Measurements from ENCODE around the gene PRDM16. TPM values are rescaled to one million over a fixed set of nuclear protein-coding genes. Genes with fewer than 3 reads are reported as not detected.

Gene PRDM16
- total and polyA plus RNA-seq, 2 of the 8 experiments (the other 6 are each of a cell fraction or from before 2014, with no cell fraction given): 0.39 to 0.43 TPM

GRCh38 chr1:3197781-3198316 is 128.8 kb downstream of the PRDM16 start:
- no peak overlapping the region for H3K9ac ChIP-seq (replicated peaks in 1 of 4; ENCODE audit: extremely low read depth in 1 of 4, low read depth in 3 of 4, low read length in 3 of 4)
- no peak overlapping the region for H3K56ac ChIP-seq (replicated peaks; ENCODE audit: insufficient read length, low read depth, low read length)
- no peaks in the 10 kb centered on the region for H3K27me3 ChIP-seq (replicated peaks in 1 of 4; ENCODE audit: control insufficient read depth in 3 of 4, extremely low read depth in 1 of 4, insufficient read depth in 3 of 4, low read length in 3 of 4)
- WGBS, 2 experiments (ENCODE audit: extremely low coverage in 1 of 2, insufficient coverage in 1 of 2, insufficient read length in 1 of 2, insufficient replicate concordance in 2 of 2, low coverage in 1 of 2, low lambda C conversion rate in 2 of 2, missing lambda C conversion rate in 1 of 2): 94% methylated on average over 15 of the region's 22 CpGs; no CpG with 5 or more reads in 1 of the 2 experiments
- CTCF ChIA-PET (ENCODE audit: partially characterized antibody): interaction anchor here (1.4 to 1.8 kb wide), 4 partner anchors 10 to 636 kb away, joined by 3 to 4 read pairs (median 3); no protein-coding TSS in a partner anchor
- no peaks in the 10 kb centered on the region for H3K23me2 ChIP-seq (ENCODE audit: low read depth, low read length)
- POLR2A ChIA-PET (ENCODE audit: partially characterized antibody): no interaction called here
- no peak overlapping the region for H2BK12ac ChIP-seq (ENCODE audit: low read depth, low read length)
- peaks cover under 1 to 7% of the 10 kb centered on the region in 2 experiments; a peak in 2 of 4 replicates for H3K9me3 ChIP-seq (ENCODE audit: insufficient read depth in 2 of 2, low read depth in 1 of 2, low read length in 1 of 2)
- H2BK20ac ChIP-seq (ENCODE audit: low read length): no peak overlapping the region
- H3K4ac ChIP-seq (replicated peaks; ENCODE audit: insufficient read length, low read depth, low read length): no peak overlapping the region
- H4K5ac ChIP-seq (ENCODE audit: insufficient read length, low read depth, low read length): no peak overlapping the region
- no peaks in the 10 kb centered on the region for H3K79me2 ChIP-seq (ENCODE audit: control insufficient read depth in 1 of 2, insufficient read depth in 2 of 2, low read length in 2 of 2)
- FAIRE-seq (no peak), DNase-seq (ENCODE audit: low read depth in 1 of 2, low spot score in 2 of 2) (no peak)
- no peaks in the 10 kb centered on the region for H3K79me1 ChIP-seq (ENCODE audit: low read depth, low read length)
- no peak overlapping the region for H2BK120ac ChIP-seq (replicated peaks; ENCODE audit: low read depth, low read length)
- H3K36me3 ChIP-seq (ENCODE audit: control insufficient read depth in 2 of 4, insufficient read depth in 4 of 4, low read length in 3 of 4): no peaks in the 10 kb centered on the region
- H2AFZ ChIP-seq (ENCODE audit: low read length): no peak overlapping the region
- no peak overlapping the region for H3K23ac ChIP-seq (ENCODE audit: insufficient read length)
- H2BK15ac ChIP-seq (ENCODE audit: low read length): no peak overlapping the region
- peak overlapping the region; percentile 9 for H3K14ac ChIP-seq (ENCODE audit: insufficient read length)
- H4K91ac ChIP-seq (replicated peaks; ENCODE audit: insufficient read length, low read length): no peak overlapping the region
- no peak overlapping the region for H3K27ac ChIP-seq (ENCODE audit: low read depth, low read length)
- no peaks in the 10 kb centered on the region for H3K4me1 ChIP-seq (replicated peaks in 1 of 4; ENCODE audit: control insufficient read depth in 3 of 4, insufficient read depth in 4 of 4, low read length in 3 of 4)
- H4K8ac ChIP-seq (ENCODE audit: extremely low read depth, insufficient read depth, low read length): no peak overlapping the region
- no peak overlapping the region for H3K4me3 ChIP-seq (ENCODE audit: extremely low read depth in 1 of 4, insufficient read depth in 2 of 4, low read depth in 3 of 4, low read length in 4 of 4)
- H3K18ac ChIP-seq (ENCODE audit: extremely low read depth, low read length): no peak overlapping the region
- no peak overlapping the region for H2BK5ac ChIP-seq (ENCODE audit: low read depth, low read length)
- H3K4me2 ChIP-seq (ENCODE audit: insufficient read depth in 1 of 2, low read depth in 2 of 2, low read length in 2 of 2): no peak overlapping the region
- H2AK5ac ChIP-seq (ENCODE audit: low read depth, low read length): no peak overlapping the region
- no peaks in the 10 kb centered on the region for H4K20me1 ChIP-seq (replicated peaks in 1 of 2; ENCODE audit: control insufficient read depth in 1 of 2, insufficient read depth in 2 of 2, low read length in 2 of 2)
- TF ChIP-seq SIX5 (IDR thresholded peaks at IDR 0.05; ENCODE audit: low read depth, low read length) (no peak), YY1 (IDR thresholded peaks at IDR 0.05; ENCODE audit: low read depth, low read length) (no peak), JUN (IDR thresholded peaks at IDR 0.05; ENCODE audit: low read depth, low read length) (no peak), SAP30 (IDR thresholded peaks at IDR 0.05; ENCODE audit: insufficient read depth, insufficient replicate concordance, low read length) (no peak), RBBP5 (IDR thresholded peaks at IDR 0.05; ENCODE audit: borderline replicate concordance, low read depth, low read length) (no peak), ASH2L (IDR thresholded peaks at IDR 0.05; ENCODE audit: low read length) (no peak), KDM4A (IDR thresholded peaks at IDR 0.05; ENCODE audit: low read depth, low read length, severe bottlenecking) (no peak), HDAC6 (IDR thresholded peaks at IDR 0.05; ENCODE audit: low read depth, low read length) (no peak), EZH2 (IDR thresholded peaks at IDR 0.05; ENCODE audit: low read depth, low read length, severe bottlenecking) (no peak), CTBP2 (IDR thresholded peaks at IDR 0.05; ENCODE audit: borderline replicate concordance, insufficient read depth, insufficient read length, low read length) (no peak), GABPA (IDR thresholded peaks at IDR 0.05; ENCODE audit: borderline replicate concordance, insufficient read depth, low read length) (no peak), CEBPB (IDR thresholded peaks at IDR 0.05; ENCODE audit: low read depth, low read length) (no peak), ATF3 (IDR thresholded peaks at IDR 0.05; ENCODE audit: insufficient read depth, low read depth, low read length) (no peak)

Data from H1 (cell line).